Motor neuron (in vitro differentiated cells): ENCODE measurements around the gene TADA2A. TPM values are rescaled to one million over a fixed set of nuclear protein-coding genes. Genes with fewer than 3 reads are reported as not detected.
A peak's percentile ranks its signal among the peaks of the same experiment; 100 is the strongest.

Source experiments
- ATAC-seq, 8 experiments: fragments of 200-7000 bp; cut with Tn5 transposase; replicated peaks in 6 of 8; 2 replicates each; pipeline ENCODE4 v1.8.0; 2021; ENCODE audit warnings: mild to moderate bottlenecking in 8 of 8, moderate library complexity in 8 of 8
- H3K27ac ChIP-seq, 2 donors: fragments of 250-450 bp; sonication (Bioruptor Pico); 2 replicates each; pipeline ENCODE4 v1.9.0; 2021; ENCODE audit warnings: antibody characterized with exemption in 2 of 2, mild to moderate bottlenecking in 2 of 2, moderate library complexity in 1 of 2
- H3K4me1 ChIP-seq, 2 donors: fragments of 250-450 bp; sonication (Bioruptor Pico); replicated peaks in 1 of 2; 2 replicates each; pipeline ENCODE4 v1.6.1; 2021; ENCODE audit warnings: antibody characterized with exemption in 2 of 2, mild to moderate bottlenecking in 2 of 2, moderate library complexity in 1 of 2
- H3K4me3 ChIP-seq, 5 donors: fragments of 250-450 bp; sonication (Bioruptor Pico); 2 replicates each; pipeline ENCODE4 v1.9.0; 2021; ENCODE audit warnings: antibody characterized with exemption in 5 of 5, mild to moderate bottlenecking in 5 of 5, moderate library complexity in 4 of 5
- WGBS, 10 experiments: fragments of 450-650 bp; shearing (Covaris generic); methylation state at CpG; one replicate each; pipeline ENCODE4 v1.0.0; 2022; 5-methylcytosine and 5-hydroxymethylcytosine counted together
- in situ Hi-C, 9 experiments: fragments of 400-800 bp; cut with MboI; loops; one replicate each; pipeline ENCODE4 v1.15.0; 2021; ENCODE audit warnings: low sequenced_read_pairs in 9 of 9, low pct_unique_long_range_greater_than_20kb in 2 of 9; ENCODE audit not compliant: unreplicated experiment in 9 of 9
- total RNA-seq, 8 experiments: library from RNA; unstranded; fragments of 300-600 nt; gene quantifications; 2 replicates each; pipeline versions ENCODE4 v1.2.3 to v1.2.4, GENCODE V29; 2022

Gene TADA2A
- total RNA-seq, 8 experiments from 2014 or later = 10.7 to 29.7 (median 15.9) TPM

DNA sequence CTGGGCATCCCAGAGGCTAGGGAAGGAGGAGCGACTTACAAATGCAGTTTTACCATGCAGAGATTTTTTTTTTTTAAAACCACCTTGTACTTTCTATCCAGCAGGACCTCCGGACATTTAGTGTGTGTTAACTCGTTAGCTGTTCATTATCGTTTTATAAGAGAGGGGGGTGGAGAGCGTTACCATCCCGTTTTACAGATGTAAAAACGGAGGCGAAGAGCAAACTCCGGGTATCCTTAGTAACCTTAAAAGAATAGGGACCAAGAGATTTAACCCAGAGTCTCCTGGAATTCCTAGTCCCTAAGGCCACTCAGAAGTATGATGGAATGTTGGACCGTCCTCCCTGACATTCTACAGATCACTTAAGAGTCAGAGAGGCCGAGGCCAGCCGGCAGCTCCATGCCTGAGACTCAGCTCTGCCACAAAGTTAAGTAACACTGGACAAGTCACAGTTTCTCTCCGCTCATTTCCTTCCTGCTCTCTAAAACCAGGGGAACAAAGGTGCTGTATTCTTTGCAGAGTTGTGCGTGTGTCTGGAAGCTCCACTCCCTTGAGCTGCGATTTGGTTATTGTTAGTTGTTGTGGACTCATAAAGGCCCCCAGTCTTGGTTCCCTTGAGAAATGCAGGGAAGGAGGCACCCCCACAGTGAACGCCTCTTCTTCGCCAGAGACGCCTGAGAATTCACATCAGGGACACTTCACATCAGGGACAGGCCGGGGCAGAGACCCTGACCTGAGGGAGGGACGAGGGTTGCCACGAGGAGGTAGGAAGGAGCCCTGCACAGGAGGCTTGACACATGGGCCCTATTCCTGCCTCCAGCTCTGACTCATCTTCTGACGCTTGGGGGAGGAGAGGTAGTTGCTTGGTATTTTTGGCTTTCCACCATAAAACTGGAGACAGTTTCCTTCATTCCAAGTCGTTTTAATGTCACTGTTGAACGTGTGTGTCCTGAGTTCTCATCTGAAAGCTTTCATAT, 84.2 kb downstream of the TADA2A start:
- in situ Hi-C loops = no loop called here
- Histone ChIP-seq H3K4me1 (peaks cover 14 to 22% of the 10 kb centered on the region in 2 donors), H3K27ac (peak overlapping the region in 1 of 2 donors; percentile 27), H3K4me3 (peak overlapping the region; percentile 64 to 93 (median 84))
- 1 to 20% (median 5%) methylated on average over 2 to 16 of the region's 24 CpGs; no CpG with 5 or more reads in 1 of the 10 experiments for WGBS, 10 experiments
- ATAC-seq = peak in 7 of 8 experiments; percentile 5 to 42 (median 10)

- in situ Hi-C loops = no loop called here
- H3K4me3 ChIP-seq = peak overlapping the region in 1 of 5 donors; percentile 84
- ATAC-seq = no peak
- WGBS, 10 experiments = 7 to 42% (median 26%) methylated on average over 2 to 4 of the region's 4 CpGs; no CpG with 5 or more reads in 2 of the 10 experiments
- H3K4me1 ChIP-seq = peaks cover 14 to 22% of the 10 kb centered on the region in 2 donors
- no peak overlapping the region for H3K27ac ChIP-seq
Measured at GRCh38 chr17:37492167-37492566, 85.5 kb downstream of the TADA2A start.

DNA sequence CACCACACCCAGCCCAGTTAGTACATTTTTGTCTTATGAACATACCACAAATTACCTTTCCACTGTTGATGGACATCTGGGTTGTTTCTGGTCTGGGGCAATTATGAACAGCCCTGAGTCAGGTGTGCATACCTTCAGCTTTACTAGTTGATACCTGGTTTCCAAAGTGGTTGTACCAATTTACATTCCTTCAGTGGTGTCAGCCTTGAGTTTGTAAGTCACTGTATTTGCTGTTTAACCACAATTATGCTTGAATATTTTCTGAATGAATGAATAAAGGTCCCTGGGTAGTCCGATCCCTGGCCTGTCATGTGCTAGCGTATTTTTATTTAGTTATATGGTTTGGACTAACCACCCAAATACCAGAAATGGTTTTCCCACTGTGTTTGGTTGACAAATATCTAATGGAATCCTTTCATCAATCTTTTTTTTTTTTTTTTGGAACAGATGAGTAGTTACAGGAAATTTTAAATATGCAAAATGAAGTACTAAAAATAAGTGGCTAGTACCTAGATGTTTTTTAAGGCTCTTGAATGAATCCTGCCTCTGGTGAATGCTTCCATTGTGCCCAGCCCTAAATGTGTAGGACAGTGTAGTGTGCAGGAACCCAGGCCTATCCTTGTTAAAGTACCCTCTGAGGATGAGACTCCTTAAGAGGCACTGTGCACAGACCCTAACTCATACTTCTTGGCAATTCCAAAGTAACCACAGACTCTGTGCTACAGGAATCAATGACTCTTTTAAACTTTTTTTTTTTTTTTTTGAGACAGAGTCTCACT, 86.8 kb downstream of the TADA2A start:
- Histone ChIP-seq H3K4me1 (peaks cover 8 to 17% of the 10 kb centered on the region in 2 donors), H3K4me3 (no peak overlapping the region), H3K27ac (no peak overlapping the region)
- peak in 2 of 8 experiments; percentile 8 to 11 for ATAC-seq
- in situ Hi-C loops = no loop called here
- 0 to 100% (median 23%) methylated on average over 1 to 2 of the region's 2 CpGs; no CpG with 5 or more reads in 3 of the 10 experiments for WGBS, 10 experiments

DNA sequence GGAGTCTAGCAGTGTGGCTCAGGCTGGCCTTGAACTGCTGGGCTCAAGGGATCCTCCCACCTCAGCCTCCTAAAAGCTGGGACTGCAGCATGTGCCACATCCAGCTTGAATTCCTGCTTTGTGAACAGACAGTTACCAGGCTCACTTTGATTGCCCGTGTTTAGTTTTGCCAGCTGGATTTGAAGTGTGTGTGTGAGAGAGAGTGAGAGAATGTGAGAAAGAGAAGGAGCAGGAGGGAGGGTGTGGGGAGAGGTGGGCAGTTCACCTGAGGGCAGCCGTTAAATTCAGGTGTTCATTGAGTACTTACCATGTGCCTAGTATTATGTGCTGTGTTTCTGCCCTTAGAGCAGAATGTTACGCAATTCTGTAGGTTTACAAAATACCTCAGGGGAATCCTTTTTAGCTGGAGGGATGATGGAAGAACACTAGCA, 87.7 kb downstream of the TADA2A start:
- Histone ChIP-seq H3K4me1 (peaks cover 8 to 16% of the 10 kb centered on the region in 2 donors), H3K4me3 (no peak overlapping the region), H3K27ac (no peak overlapping the region)
- 60 to 100% (median 79%) methylated on average over 1 to 3 of the region's 3 CpGs; no CpG with 5 or more reads in 1 of the 10 experiments for WGBS, 10 experiments
- in situ Hi-C loops = no loop called here
- no peak for ATAC-seq

DNA sequence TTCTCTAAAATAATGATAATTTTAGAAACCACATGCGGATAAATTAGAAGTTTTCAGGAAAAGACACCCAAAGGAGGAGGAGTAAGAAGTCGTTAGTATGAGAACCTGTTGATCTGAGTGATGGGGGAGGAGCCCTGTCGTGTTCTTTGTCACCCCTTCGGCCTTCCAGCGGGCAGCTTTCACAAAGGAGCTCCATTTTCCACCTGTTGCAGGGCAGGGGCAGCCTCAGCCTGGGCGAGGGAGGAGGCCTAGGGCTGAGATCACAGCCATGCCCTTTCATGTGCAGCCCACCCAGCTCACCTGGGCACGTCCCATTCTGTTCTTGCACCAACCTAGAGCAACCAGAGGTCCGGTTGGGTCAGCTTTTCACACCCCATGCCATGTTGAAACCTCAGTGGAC, 88.3 kb downstream of the TADA2A start:
- H3K27ac ChIP-seq = no peak overlapping the region
- ATAC-seq = no peak
- in situ Hi-C loops = no loop called here
- WGBS, 10 experiments = 37 to 100% (median 71%) methylated on average over 1 to 7 of the region's 8 CpGs; no CpG with 5 or more reads in 1 of the 10 experiments
- peaks cover 8 to 16% of the 10 kb centered on the region in 2 donors for H3K4me1 ChIP-seq
- no peak overlapping the region for H3K4me3 ChIP-seq

GRCh38 chr17:37500378-37500777, 93.7 kb downstream of the TADA2A start:
- H3K27ac ChIP-seq = no peak overlapping the region
- ATAC-seq = no peak
- in situ Hi-C loops = loop anchor here in 1 of 9 experiments (25.0 kb wide), 1 partner anchor 112 kb away; the partner anchor contains the start of gene SYNRG
- no peaks in the 10 kb centered on the region for H3K4me1 ChIP-seq
- H3K4me3 ChIP-seq = no peak overlapping the region

DNA sequence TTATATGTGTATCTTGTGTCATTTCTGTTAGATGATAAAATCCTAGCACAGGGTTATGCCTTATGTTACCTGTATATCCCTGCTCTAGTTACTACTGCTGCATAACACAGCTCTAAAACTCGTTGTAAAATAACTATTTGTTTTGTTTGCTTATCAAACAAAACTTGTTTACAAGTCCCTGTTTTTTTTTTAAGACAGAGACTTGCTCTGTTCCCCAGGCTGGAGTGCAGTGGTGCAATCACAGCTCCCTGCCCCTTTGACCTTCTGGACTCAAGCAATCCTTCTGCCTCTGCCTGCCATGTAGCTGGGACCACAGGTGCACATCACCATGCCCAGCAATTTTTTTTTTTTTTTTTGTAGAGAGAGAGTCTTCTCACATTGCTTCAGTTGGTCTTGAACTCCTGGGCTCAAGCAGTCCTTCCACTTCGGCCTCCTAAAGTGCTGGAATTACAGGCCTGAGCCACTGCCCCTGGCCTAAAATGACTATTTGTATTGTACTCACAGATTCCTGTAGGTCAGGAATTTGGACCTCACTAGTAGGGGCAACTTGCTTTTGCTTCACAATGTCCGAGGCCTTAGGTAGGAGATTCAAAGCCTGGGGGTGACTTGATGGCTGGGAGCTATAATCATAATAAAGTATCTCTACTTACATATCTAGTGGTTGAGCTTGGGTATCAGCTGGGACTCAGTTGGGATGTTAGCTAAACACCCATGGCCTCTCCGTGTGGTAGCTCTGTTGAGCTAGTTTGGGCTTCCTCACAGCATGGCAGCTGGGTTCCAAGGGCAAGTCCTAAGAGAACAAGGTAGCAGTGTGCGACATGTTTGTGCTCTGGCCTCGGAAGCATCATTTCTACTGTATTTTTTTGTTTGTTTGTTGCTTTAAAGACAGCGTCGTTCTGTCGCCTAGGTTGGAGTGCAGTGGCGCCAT, 95.6 kb downstream of the TADA2A start:
- WGBS, 10 experiments = 80 to 100% (median 91%) methylated on average over 1 to 8 of the region's 10 CpGs
- no peak for ATAC-seq
- Histone ChIP-seq H3K27ac (no peak overlapping the region), H3K4me3 (no peak overlapping the region), H3K4me1 (no peaks in the 10 kb centered on the region)
- in situ Hi-C loops = loop anchor here in 1 of 9 experiments (25.0 kb wide), 1 partner anchor 110 kb away; the partner anchor contains the start of gene SYNRG

DNA sequence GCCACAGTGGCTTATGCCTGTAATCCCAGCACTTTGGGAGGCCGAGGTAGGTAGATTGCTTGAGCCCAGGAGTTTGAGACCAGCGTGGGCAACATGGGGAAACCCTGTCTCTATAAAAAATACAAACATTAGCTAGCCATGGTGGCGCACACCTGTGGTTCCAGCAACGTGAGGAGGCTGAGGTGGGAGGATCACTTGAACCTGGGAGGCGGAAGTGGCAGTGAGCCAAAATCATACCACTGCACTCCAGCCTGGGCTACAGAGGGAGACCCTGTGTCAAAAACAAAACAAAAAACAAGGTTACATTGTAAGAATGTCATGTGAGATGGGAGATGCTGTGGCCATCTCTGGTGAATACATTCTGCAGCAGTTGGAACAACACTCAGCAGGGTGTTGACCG, 96.5 kb downstream of the TADA2A start:
- no peak for ATAC-seq
- H3K27ac ChIP-seq = no peak overlapping the region
- H3K4me3 ChIP-seq = no peak overlapping the region
- in situ Hi-C loops = loop anchor here in 1 of 9 experiments (25.0 kb wide), 1 partner anchor 109 kb away; the partner anchor contains the start of gene SYNRG
- 80 to 100% (median 100%) methylated on average over 1 to 3 of the region's 6 CpGs; no CpG with 5 or more reads in 3 of the 10 experiments for WGBS, 10 experiments
- H3K4me1 ChIP-seq = no peaks in the 10 kb centered on the region

DNA sequence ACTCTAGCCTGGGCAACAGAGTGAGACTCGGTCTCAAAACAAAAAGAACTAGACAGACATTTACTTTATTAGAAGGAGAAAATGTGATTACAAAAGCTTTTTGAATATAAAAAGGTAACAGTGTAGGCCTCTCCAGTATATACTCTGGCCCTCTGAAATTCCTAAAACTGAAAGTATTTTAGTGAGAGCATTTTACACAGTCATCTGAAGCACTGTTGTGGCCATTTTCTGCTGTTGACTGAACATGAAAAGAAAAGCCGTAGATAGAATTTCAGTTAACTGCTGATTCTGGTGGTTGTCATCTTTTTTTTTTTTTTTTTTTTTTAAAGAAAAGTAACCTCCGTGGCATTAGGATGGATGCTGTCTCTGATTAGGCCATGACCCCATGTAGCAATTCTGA, 98.6 kb downstream of the TADA2A start:
- no peak overlapping the region for H3K27ac ChIP-seq
- H3K4me3 ChIP-seq = no peak overlapping the region
- no peaks in the 10 kb centered on the region for H3K4me1 ChIP-seq
- ATAC-seq = no peak
- in situ Hi-C loops = loop anchor here in 1 of 9 experiments (25.0 kb wide), 1 partner anchor 107 kb away; the partner anchor contains the start of gene SYNRG
- WGBS, 10 experiments = 80 to 100% (median 94%) methylated on average over 1 to 3 of the region's 3 CpGs; no CpG with 5 or more reads in 1 of the 10 experiments

DNA sequence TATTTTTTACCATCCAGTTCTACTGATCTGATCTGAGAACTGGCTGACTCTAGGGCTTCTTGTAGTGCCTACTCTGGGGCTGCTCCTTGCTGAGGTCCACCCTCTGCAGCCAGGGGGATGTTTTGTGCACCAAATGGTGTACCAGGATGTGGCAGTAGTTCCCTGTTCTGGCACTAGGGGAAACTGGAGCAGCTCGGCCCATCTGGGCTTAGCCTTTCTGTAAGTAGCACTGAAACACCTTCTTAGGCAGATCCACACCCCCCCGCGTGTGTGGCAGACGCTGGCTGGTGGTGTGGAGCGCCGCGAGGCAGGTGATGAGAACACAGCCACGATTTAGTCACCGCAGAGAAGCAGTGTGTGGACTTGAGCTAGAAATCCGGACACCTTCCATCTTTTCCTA, 100.0 kb downstream of the TADA2A start:
- in situ Hi-C loops = loop anchor here in 1 of 9 experiments (25.0 kb wide), 1 partner anchor 106 kb away; the partner anchor contains the start of gene SYNRG
- Histone ChIP-seq H3K27ac (no peak overlapping the region), H3K4me3 (no peak overlapping the region), H3K4me1 (no peaks in the 10 kb centered on the region)
- WGBS, 10 experiments = 73 to 100% (median 84%) methylated on average over 1 to 6 of the region's 10 CpGs; no CpG with 5 or more reads in 7 of the 10 experiments
- ATAC-seq = peak in 6 of 8 experiments; percentile 38 to 85 (median 76)

GRCh38 chr17:37507111-37507510, 100.4 kb downstream of the TADA2A start:
- 60 to 100% (median 89%) methylated on average over 1 to 8 of the region's 9 CpGs; no CpG with 5 or more reads in 2 of the 10 experiments for WGBS, 10 experiments
- Histone ChIP-seq H3K27ac (no peak overlapping the region), H3K4me1 (no peaks in the 10 kb centered on the region), H3K4me3 (no peak overlapping the region)
- in situ Hi-C loops = loop anchor here in 1 of 9 experiments (25.0 kb wide), 1 partner anchor 105 kb away; the partner anchor contains the start of gene SYNRG
- no peak for ATAC-seq
